HG03354 (cell line): ENCODE measurements around the gene XRCC5.

Experiments
- ATAC-seq: cut with Tn5 transposase; IDR thresholded peaks from one replicate; pipeline ENCODE4 v1.9.1; 2021; ENCODE audit warnings: mild to moderate bottlenecking; ENCODE audit not compliant: unreplicated experiment, poor library complexity, severe bottlenecking

Gene XRCC5

DNA sequence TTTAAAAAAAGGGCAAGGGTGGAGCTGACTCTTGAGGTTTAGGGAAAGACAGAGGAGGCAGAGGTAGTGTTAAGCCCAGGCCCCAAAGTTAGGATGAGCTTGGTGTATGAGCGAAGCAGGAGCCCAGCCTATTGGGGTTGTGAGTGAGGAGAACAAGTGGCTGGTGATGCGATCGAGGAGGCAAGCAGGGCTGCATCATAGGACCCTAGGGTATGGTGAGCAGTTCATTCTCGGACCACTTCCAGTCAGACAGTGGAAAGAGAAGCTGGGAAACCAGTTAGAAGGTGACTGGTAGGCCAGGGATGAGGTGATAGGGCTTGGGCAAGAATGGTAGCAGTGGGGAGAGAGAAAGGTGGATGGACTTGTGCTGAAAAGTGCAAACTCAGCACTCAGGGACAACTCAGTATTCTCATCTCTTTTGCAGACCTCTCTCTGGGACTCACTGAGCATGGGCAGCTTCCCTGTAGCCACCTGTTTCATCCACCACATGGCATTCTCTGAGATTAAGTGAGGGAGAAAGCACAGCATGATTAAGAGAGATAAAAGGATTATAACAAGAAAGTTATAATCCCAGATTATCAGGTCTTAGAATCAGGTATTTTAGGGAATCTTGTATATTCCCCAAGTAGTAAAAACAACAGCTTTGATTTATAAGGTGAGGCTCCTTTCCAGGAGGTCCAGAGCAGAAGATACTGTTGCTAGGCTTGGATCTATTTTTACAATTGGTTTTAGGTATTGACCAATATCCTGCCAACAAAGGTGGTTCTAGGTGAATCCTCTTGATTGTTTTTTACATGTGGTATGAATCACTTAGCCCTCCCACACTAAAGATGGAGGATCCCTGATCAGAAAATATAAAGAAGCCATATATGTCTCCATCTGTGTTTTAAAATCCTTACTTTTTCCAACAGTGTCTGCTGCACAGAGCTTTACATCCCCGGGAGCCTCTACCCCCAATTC, 38.3 kb downstream of the XRCC5 start:
- ATAC-seq, result no peak

DNA sequence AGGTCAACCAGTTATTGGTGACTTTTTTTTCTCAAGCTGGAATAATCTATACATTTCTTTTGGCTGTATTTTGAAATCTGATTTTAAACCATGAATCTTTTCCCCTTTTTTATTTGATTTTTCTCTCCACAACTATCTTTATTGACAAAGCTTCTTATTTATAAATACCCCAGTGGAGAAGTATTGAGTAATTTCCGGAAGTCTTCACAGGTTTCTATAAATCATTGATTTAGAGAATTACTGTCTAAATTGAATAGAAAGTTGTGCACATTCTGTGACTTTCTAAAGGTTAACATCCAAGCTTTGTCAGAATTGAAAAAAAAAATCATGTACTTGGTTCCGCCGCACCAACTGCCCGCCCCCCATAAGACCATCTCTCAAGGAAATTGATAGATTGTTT, 39.8 kb downstream of the XRCC5 start:
- ATAC-seq, result no peak

DNA sequence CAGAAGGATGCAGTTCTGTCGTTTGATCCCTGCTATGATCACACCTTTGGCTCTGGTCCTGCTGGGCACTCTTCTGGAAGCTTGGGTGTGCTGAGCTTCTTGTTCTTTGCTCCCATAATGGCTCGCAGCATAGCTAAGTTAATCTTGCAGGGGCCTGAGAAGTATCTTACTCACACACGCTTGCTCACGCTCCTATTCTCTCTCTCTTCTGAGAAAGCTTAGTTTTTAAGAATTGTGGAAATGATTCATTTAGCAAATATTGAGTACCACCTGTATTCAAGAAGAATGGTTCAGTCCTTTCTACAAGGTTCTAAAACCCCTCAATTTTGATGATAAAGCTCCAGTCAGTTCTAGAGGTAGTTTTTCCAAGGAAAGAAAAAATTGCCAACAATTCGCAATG, 40.6 kb downstream of the XRCC5 start:
- no peak for ATAC-seq

DNA sequence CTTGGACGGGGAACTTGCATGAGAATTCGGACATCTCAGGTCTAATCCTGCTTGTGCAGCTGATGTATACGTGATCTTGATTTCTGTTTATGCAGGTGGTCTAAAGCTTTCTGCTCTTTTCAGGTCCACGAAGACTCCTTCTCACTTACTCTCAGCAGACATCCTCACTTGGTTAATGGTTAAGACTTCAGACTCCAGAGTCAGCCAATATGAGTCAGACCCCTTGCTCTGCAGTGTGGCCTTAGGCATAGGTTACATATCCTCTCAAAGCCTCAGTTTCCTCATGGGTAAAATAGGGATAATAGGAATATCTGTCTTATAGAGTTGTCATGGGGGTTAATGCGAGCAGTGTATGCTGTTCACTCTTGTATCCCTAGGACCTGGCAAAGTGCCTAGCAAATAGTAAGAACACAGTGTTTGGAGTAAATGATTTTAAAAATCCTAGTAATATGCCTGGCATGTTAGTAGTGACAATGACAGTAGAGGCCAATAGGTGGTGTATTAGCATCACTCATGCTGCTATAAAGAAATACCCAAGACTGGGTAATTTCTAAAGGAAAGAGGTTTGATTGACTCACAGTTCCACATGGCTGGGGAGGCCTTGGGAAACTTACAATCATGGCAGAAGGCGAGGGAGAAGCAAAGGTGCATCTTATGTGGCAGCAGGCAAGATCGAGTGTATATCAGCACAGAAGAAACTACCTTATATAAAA, 42.3 kb downstream of the XRCC5 start:
- no peak for ATAC-seq

DNA sequence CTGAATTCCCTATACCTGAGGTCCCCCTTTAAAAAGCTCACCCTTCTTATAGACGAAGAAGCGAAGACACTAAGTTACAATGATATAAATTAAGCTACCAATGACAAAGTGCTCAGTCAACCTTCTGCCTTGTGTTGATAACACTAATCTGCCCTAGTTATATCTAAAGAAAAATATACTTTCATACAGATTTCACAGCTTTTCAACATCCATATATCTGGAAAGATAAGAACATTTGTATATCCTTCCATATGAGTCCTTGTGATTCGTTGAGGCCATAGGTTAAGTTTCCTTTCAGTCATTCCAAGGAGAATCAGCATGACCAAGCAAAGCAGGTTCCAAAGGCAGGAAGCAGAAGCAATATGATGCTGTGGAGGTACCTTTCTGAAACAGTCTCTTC, 46.8 kb downstream of the XRCC5 start:
- no peak for ATAC-seq

DNA sequence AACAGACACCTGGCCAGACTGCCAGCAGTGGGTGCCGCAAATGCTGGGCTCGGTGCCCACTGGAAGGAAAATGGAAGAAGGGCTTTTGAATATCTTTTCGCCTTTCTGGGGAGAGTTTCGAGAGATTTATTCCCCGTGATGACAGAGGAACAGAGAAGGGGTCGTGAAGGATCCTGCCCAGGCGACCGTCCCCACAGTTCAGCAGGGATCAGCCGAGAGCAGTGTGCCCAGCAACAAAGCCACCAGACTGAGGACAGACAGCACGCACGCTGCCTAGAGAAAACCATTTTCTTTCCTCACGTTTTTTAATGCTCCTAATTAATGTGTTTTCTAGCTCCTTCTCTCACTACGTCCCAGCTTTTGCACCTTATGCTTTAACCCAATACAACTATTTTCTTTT, 47.7 kb downstream of the XRCC5 start:
- ATAC-seq, result no peak

DNA sequence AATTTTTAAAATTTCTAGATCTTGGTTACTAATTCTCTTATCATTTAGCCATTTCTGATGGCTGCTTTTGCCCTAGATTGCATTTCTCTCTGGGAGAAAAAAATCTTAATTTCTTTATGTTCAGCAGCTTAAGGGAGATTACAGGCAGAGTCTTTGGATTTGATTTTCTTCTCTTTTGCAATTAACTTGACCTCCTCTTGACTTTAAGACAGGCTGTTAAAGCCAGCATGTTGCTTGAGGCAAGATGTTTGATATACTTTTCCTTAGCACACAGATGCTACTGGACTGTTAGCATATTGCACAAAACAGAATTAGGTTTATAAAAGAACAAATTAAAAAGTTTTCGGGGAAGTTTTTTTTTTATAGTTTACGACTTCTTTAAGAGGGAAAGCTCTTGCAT, 50.0 kb downstream of the XRCC5 start:
- no peak for ATAC-seq

DNA sequence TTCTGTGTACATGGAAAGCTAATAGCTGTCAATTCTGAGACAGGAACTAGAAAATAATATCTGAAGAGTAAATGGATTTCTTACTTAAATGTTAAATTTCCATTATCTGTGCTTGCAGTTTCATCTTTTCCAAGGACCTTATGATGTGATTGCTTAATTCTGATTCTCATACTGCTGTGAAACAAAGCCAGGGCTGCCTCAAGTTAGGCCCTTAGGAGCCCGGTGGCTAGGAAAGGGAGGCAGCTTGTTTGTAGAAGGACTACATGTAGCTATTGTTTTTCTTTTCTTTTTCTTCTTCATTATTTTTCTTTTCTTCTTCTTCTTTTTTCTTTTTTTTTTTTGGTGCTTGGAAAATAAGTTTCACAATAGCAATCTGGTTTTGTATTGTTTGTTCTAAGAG, 50.5 kb downstream of the XRCC5 start:
- ATAC-seq, result no peak

DNA sequence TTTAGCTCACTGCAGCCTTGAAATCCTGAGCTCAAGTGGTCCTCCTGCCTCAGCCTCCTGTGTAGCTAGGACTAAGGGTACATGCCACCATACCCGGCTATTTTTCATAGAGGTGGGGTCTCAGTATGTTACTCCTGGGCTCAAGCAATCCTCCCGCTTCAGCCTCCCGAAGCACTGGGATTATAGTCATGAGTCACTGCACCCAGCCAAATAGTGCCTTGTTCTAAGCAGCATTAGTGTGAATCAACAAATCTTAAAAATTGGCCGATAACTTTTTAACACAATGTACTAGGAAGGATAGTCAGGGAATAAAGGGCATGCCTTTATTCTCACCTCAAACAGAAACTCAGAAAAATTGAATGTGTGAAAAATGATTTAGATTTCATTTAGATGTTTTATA, 51.6 kb downstream of the XRCC5 start:
- ATAC-seq, result no peak

DNA sequence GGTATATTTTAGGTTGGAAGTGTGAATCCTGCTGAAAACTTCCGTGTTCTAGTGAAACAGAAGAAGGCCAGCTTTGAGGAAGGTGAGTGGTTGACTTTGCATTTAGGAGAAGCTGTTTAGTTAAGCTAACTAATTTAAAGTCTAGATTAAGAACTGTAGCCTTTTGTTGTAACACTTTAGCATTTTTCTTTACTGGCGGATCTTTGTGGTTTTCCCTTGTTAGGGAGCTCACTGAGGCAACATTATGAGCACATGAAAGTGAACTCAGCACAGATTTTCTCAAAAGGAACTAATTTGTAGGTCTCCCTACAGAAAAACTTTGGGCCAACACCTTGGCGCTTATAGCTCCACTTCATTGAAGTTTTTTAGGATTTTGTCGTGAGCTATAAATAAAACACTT, 52.8 kb downstream of the XRCC5 start:
- no peak for ATAC-seq

DNA sequence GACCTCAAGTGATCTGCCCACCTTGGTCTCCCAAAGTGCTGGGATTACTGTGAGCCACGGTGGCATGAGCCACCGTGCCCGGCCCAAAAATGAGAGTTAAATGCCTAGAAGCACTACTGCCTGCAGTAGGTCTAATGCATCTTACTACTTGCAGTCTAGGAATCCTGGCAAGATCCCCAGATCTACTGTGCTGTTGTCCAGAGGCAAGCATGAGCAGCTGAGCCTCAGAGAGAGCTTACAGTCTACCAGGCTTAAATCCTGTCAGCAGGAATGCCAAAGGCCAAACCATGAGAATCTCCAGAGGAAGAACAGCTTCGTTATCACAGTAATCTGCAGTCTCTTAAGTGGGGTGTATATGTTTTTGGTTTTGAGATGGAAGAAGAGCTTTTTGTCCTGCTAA, 54.4 kb downstream of the XRCC5 start:
- ATAC-seq, result no peak

DNA sequence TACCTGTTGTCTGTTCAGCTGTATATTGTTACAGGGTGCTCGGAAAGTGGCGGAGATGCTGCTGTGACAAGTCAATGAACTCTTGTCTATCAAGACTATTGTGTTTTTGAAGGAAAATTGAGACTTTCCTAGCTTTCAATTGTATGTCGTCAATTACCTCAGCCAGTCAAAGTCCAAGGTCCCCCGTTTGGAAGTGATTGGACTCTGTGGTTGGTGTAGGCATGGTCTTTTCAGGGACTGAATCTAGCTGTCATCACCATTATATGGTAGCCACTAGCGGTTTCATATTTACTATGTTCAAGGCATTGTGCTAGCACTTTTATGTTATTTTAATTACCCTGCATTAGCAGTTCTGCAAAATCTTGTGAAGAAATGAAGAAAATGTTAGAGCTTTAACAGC, 54.9 kb downstream of the XRCC5 start:
- no peak for ATAC-seq

DNA sequence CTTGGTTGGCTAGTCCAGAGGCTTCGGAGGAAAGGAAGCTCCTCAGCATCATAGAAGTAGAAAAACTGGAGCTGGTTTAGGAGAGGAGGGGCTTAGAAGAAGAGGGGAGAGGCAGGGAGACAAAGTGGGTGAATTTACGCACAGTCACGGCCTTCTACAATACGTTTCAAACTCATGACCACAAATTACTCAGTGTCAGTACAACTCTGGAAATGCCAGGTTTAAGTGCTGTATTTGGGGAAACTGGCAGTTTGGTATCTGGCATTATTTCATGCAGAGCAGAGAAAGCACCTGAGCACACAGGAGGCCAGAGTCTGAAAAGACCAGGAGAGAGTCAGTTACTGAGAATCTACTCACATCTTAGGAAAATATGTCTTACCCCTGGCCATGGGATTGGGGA, 55.4 kb downstream of the XRCC5 start:
- no peak for ATAC-seq

DNA sequence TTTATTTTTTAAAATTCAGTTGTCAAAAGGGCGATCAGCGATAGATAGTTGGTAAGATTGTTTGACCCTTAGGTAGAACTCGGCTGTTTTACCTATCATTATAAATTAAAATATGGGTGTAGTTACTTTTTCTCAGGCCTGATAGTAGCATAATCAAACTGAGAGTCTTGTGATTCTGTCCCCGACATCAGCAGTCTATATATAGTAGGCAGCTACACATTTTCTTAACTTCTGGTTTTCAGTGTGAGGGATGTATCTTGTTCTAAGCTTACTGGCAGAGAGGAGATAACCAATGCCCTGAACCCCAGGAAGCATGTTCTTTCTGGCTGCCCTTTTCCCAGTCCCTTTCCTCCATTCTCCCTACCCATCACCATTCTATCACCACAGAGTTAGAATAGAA, 56.6 kb downstream of the XRCC5 start:
- ATAC-seq, result no peak

DNA sequence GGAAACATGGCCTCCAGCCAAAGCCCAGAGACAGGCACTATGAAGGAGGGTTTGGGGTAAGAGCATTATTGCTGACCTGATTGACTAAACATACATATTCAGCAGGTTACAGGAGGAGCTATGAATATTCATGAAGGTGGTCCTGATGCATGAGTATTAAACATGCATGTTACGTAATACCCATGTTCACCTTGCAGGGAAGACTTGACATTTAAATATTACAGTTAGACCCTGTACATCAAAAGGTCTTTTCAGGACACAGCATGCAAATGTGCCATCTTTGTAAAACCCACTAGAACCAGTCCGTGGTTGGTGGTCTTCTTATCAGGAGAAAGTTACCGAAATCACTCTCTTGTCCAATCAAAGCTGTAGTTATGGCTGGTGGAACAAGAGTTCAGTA, 59.9 kb downstream of the XRCC5 start:
- ATAC-seq, result no peak

DNA sequence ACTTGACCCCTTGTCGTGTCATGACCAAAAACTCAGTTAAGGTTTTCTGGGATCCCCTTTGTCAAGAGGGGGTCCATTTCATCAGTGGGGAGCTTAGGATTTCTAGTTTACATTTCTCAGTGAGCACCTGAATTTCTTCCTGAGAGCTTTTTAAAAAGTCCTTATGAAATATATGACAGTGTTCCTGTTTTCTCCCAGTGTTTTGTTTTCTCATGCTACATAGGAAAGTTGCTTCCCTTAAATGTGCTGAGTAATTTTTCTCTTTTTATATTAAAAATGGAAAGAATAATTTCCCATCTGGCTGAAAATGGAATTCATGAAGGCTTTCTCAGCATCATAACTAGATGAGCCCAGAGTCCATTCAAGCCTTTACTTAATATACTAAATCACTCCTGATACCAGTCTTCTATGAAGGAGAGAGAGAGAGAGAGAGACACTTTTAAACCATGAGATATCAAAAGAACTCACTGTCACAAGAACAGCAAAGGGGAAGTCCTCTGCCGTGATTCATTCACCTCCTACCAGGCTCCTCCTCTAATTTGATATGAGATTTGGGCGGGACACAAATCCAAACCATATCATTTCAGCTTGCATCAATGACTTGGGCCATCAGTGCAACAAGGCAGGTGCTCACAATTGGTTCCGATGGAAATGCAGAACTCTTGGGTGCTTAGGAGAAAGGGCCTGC, 61.1 kb downstream of the XRCC5 start:
- no peak for ATAC-seq

DNA sequence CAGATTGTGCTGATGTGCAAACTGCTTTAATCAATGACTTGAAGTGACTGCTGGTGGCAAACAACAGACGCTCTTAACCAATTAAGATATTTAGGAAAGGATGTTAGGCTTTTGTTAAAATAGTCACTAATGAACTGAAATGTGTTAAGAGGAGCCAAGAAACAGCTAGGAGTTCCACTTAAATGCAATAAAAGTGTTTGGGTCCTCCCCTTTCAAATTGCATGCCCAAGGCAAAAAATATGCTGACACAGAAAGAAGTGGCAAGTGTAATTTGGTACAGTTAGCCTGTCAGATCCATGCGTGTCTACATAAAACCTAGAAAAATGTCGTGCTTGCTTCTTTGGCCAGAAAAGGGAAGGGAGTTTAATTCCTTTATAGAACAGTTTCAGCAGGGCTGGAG, 61.9 kb downstream of the XRCC5 start:
- no peak for ATAC-seq

DNA sequence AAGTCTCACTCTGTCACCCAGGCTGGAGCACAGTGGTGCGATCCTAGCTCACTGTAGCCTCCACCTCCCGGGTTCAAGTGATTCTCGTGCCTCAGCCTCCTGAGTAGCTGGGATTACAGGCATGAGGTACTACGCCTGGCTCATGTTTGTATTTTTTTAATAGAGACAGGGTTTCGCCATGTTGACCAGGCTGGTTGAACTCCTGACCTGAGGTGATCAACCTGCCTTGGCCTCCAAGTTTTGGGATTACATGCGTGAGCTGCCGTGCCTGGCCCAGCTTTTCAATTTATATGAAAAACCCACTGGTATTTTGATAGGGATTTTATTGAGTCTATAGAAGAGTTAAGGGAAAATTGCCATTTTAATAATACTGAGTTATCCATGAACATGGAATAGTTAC, 63.3 kb downstream of the XRCC5 start:
- ATAC-seq, result no peak

DNA sequence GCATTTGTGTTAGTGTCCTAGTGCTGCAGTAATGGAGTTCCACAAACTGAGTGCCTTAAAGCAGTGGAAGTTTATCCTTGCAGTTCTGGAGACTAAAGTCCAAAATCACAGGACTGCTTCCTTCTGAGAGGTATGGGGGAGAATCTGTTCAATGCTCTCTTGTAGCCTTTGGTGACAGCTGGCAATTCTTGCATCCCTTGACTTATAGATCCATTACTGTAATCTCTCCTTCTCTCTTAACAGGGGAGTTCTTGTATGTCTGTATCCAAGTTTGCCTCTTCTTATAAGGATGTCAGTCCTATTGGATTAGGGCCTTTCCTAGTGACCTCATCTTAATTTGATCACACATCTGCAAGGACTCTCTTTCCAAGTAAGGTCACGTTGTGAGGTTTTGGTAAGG, 69.9 kb downstream of the XRCC5 start:
- ATAC-seq, result no peak

DNA sequence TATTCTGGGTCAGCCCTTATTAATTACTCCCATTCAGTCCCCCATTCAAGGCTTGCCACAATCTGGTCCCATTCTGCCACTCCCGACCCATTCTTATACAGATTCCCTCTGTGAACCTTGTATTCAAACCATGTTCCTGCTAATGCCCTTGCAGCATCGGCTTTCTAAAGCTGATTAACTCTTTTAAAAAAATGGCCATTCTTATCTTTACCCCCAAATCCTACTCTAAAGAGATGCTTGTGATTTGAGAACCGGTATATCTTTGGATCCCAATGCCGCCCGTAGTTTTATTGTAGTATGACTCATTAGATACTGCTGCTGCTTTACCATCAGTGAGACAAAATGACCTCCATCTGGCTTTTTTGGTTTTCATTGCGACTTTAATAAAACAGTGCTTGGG, 72.2 kb downstream of the XRCC5 start:
- ATAC-seq, result no peak
